Natural killer cell (primary cell): Measurements from ENCODE around the gene MRPL30. TPM values are rescaled to one million over a fixed set of nuclear protein-coding genes. Genes with fewer than 3 reads are reported as not detected.

Experiments used
- ATAC-seq, 3 donors: fragments of 150-1000 bp in 2 of 3; fragments of 200-7000 bp in 1 of 3; cut with Tn5 transposase; 1 replicate in 1 of 3; 2 replicates in 2 of 3; pipeline ENCODE4 v1.10.0; 2021; ENCODE audit warnings: mild to moderate bottlenecking in 2 of 3, moderate library complexity in 2 of 3
- DNase-seq, 2 donors: peaks; one replicate each; pipeline versions ENCODE4 v3.0.0 to v3.0.0-alpha.2; 2013 to 2021; ENCODE audit warnings: mixed read lengths in 1 of 2
- H3K27ac ChIP-seq: one replicate; pipeline ENCODE4 v1.5.1; 2013; ENCODE audit warnings: mild to moderate bottlenecking, low read length
- H3K27me3 ChIP-seq: one replicate; pipeline ENCODE4 v1.6.1; 2013; ENCODE audit warnings: low read length; ENCODE audit not compliant: control insufficient read depth, insufficient read depth
- H3K36me3 ChIP-seq: one replicate; pipeline ENCODE4 v1.6.1; 2013; ENCODE audit warnings: low read length; ENCODE audit not compliant: control insufficient read depth, insufficient read depth
- H3K4me1 ChIP-seq: one replicate; pipeline ENCODE4 v1.6.1; 2013; ENCODE audit warnings: low read length; ENCODE audit not compliant: control insufficient read depth, insufficient read depth
- H3K4me3 ChIP-seq: one replicate; pipeline ENCODE4 v1.5.1; 2013; ENCODE audit warnings: low read length
- H3K9me3 ChIP-seq: one replicate; pipeline ENCODE4 v1.6.1; 2013; ENCODE audit warnings: low read length; ENCODE audit not compliant: control insufficient read depth, insufficient read depth
- H3K27ac Mint-ChIP-seq, 2 donors: one replicate each; pipeline ENCODE4 v1.8.0; 2022; ENCODE audit warnings: mild to moderate bottlenecking in 2 of 2, mixed read lengths in 2 of 2, moderate library complexity in 1 of 2
- H3K27me3 Mint-ChIP-seq, 2 donors: one replicate each; pipeline ENCODE4 v1.8.0; 2022; ENCODE audit warnings: low read depth in 2 of 2, mixed read lengths in 2 of 2
- H3K36me3 Mint-ChIP-seq: one replicate; pipeline ENCODE4 v1.8.0; 2022; ENCODE audit warnings: mixed read lengths
- H3K4me1 Mint-ChIP-seq, 2 donors: one replicate each; pipeline ENCODE4 v1.8.0; 2022; ENCODE audit warnings: mixed read lengths in 2 of 2
- H3K4me3 Mint-ChIP-seq: one replicate; pipeline ENCODE4 v1.8.0; 2022; ENCODE audit warnings: mild to moderate bottlenecking, moderate library complexity, mixed read lengths
- H3K9me3 Mint-ChIP-seq, 2 donors: one replicate each; pipeline ENCODE4 v1.8.0; 2022; ENCODE audit warnings: mixed read lengths in 2 of 2
- WGBS: methylation state at CpG from one replicate; pipeline ENCODE4 v1.1.7; 2013; ENCODE audit warnings: missing lambda C conversion rate; ENCODE audit not compliant: insufficient coverage; 5-methylcytosine and 5-hydroxymethylcytosine counted together
- intact Hi-C: fragments of 100-400 bp; cut with micrococcal nuclease; formaldehyde crosslinking; loops from one replicate; pipeline ENCODE4 v1.14.2; 2022
- total RNA-seq, 4 donors: library from RNA; stranded (reverse); fragments of 120-200 nt in 1 of 4; gene quantifications; one replicate each; pipeline versions ENCODE4 v1.2.3 to v1.2.4, GENCODE V29; 2013 to 2022
- TF ChIP-seq, protein P1 (sequence below): fragments of 200-600 bp; IDR thresholded peaks from one replicate; pipeline ENCODE4 v1.8.0; 2022; ENCODE audit warnings: antibody characterized with exemption

MRPL30 gene
- total RNA-seq, 3 donors from 2014 or later (not counting 1 experiment from before 2014, with no cell fraction given): 16.0 to 18.6 (median 16.9) TPM

DNA sequence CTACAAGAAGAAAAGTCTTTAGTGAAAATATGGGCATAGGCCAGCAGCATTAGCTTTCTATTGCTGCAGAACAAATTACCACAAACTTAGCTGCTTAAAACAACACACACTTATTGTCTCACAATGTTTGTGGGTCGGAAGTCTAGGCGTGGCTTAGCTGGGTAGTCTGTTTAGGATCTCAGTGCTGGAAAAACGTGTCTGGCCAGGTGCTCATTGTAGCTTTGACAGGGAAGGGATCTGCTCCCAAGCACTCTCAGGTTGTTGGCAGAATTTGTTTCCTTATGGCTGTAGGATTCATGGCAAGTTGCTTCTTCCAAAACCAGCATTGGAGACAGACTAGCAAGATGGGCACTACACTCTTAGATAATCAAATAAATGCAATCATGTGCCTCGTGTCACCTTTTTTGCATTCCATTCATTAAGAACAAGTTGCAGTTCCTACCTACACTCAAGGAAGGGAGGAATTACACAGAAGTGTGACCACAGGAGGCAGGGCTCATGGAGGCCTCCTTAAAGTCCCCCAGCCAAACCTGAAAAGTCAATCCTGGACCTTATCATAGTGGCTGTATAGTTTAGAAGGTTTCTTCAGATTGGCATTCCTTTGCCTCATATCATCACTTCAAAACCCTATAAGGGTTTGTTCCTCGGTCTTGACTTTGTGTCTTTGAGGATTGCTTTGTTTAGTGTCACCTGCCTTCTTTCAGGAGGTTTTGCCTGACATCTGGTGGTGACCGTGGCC lies 17.3 kb downstream of the MRPL30 start:
- H3K27ac ChIP-seq: no peak overlapping the region
- ATAC-seq (no peak), DNase-seq (no peak)
- no peaks in the 10 kb centered on the region for H3K4me1 ChIP-seq
- H3K36me3 ChIP-seq: peaks cover 34% of the 10 kb centered on the region
- Mint-ChIP-seq H3K27me3 (no peaks in the 10 kb centered on the region), H3K36me3 (no peaks in the 10 kb centered on the region), H3K27ac (no peak overlapping the region), H3K4me1 (peaks cover 0 to 9% of the 10 kb centered on the region in 2 donors), H3K4me3 (no peak overlapping the region), H3K9me3 (no peaks in the 10 kb centered on the region)
- WGBS: 90% methylated on average over 6 of the region's 6 CpGs
- H3K9me3 ChIP-seq: no peaks in the 10 kb centered on the region
- TF ChIP-seq, protein P1, sequence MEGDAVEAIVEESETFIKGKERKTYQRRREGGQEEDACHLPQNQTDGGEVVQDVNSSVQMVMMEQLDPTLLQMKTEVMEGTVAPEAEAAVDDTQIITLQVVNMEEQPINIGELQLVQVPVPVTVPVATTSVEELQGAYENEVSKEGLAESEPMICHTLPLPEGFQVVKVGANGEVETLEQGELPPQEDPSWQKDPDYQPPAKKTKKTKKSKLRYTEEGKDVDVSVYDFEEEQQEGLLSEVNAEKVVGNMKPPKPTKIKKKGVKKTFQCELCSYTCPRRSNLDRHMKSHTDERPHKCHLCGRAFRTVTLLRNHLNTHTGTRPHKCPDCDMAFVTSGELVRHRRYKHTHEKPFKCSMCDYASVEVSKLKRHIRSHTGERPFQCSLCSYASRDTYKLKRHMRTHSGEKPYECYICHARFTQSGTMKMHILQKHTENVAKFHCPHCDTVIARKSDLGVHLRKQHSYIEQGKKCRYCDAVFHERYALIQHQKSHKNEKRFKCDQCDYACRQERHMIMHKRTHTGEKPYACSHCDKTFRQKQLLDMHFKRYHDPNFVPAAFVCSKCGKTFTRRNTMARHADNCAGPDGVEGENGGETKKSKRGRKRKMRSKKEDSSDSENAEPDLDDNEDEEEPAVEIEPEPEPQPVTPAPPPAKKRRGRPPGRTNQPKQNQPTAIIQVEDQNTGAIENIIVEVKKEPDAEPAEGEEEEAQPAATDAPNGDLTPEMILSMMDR: no peak
- intact Hi-C loops: no loop called here
- H3K27me3 ChIP-seq: no peaks in the 10 kb centered on the region
- H3K4me3 ChIP-seq: no peak overlapping the region

DNA sequence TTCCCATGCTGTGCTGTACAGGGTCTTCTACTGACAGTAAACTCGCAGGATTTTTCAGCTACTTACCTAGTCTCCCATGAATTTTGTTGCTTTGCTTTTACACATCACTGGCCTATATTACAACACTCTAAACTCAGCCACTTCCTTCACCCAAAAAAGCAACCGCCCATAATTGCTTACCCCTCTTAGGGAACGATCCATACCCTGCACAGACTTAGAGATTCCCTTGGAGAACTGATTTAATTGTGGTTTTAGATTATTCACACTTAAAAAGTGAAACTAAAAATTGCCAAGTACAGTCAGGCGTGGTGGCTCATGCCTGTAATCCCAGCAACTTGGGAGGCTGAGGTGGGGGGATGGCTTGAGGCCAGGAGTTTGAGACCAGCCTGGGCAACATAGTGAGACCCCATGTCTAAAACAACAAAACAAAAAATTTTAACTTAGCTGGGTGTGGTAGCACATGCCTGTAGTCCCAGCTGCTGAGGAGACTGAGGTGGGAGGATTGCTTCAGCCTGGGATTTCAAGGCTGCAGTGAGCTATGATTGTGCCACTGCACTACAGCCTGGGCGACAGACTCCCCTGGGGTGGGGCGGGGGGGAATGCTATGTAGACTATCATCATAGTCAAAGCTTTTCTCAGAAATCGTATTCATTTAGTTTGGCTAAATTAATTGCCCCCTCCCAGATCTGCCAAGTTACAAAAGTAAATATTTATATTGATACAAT lies 19.3 kb downstream of the MRPL30 start:
- no peaks in the 10 kb centered on the region for H3K4me1 ChIP-seq
- H3K27ac ChIP-seq: no peak overlapping the region
- Mint-ChIP-seq H3K27ac (peak overlapping the region in 1 of 2 donors; percentile 65), H3K9me3 (no peaks in the 10 kb centered on the region), H3K36me3 (no peaks in the 10 kb centered on the region), H3K27me3 (no peaks in the 10 kb centered on the region), H3K4me1 (peaks cover 0 to 9% of the 10 kb centered on the region in 2 donors), H3K4me3 (no peak overlapping the region)
- intact Hi-C loops: no loop called here
- peaks cover 30% of the 10 kb centered on the region for H3K36me3 ChIP-seq
- H3K9me3 ChIP-seq: no peaks in the 10 kb centered on the region
- no peaks in the 10 kb centered on the region for H3K27me3 ChIP-seq
- H3K4me3 ChIP-seq: no peak overlapping the region
- DNase-seq (no peak), ATAC-seq (no peak)
- WGBS: 93% methylated on average over 5 of the region's 7 CpGs
- TF ChIP-seq, protein P1: no peak

DNA sequence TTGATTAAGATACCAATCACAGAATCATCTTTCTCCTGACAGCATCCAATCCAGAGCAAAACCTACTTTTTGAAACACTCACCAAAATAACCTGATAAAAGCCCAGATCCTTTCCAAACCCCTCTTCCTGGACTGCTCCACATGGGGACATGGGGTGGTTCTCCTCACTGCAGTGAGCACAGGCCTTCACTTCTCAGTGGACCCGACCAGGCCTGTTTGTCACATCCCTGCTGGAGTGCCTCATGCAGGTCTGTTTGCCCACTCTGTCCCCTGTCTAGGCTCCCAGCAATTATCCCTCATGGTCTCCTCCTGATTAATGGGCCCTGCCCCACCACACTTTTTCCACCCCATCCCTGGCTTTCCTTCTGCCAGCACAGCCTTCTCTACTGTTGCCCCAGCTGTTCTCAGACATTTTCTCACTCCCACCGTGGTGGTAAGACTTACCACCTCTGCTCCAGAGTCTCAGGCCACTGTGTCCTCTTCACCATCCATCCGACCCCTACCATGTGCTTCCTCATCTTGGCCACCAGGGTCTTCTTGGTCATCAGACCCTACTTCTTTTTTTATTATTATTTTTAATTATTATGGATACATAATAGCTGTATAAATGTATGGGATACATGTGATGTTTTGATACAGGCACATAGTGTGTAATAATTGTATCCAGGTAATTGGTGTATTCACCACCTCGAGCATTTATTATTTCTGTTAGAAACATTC lies 21.1 kb downstream of the MRPL30 start:
- 93% methylated on average over 3 of the region's 4 CpGs for WGBS
- no peaks in the 10 kb centered on the region for H3K36me3 Mint-ChIP-seq
- peak overlapping the region in 1 of 2 donors; percentile 60 for H3K27ac Mint-ChIP-seq
- TF ChIP-seq, protein P1: no peak
- no peak overlapping the region for H3K4me3 Mint-ChIP-seq
- ATAC-seq: no peak
- Histone ChIP-seq H3K4me1 (no peaks in the 10 kb centered on the region), H3K36me3 (peaks cover 13% of the 10 kb centered on the region), H3K9me3 (peaks cover 8% of the 10 kb centered on the region), H3K27ac (no peak overlapping the region), H3K4me3 (no peak overlapping the region), H3K27me3 (no peaks in the 10 kb centered on the region)
- intact Hi-C loops: no loop called here
- H3K9me3 Mint-ChIP-seq: peaks cover 2 to 6% of the 10 kb centered on the region in 2 donors
- no peak for DNase-seq
- no peaks in the 10 kb centered on the region for H3K27me3 Mint-ChIP-seq
- peaks cover 0 to 9% of the 10 kb centered on the region in 2 donors for H3K4me1 Mint-ChIP-seq
